Body of pancreas (tissue), 4 donors: ENCODE measurements around the gene EXD3.

Experiments used
- POLR2A ChIP-seq, 3 donors: fragments of 450-650 bp; IDR thresholded peaks; one replicate each; pipeline ENCODE4 v1.6.1; 2016; ENCODE audit warnings: antibody characterized with exemption in 3 of 3, mild to moderate bottlenecking in 2 of 3
- TF ChIP-seq, protein P1 (sequence below), 7 experiments: fragments of 450-650 bp in 4 of 7; fragments of 200-600 bp in 3 of 7; sonication (generic) in 3 of 7; IDR thresholded peaks; one replicate each; pipeline ENCODE4 v1.5.1; 2016 to 2019; ENCODE audit warnings: antibody characterized with exemption in 7 of 7

DNA sequence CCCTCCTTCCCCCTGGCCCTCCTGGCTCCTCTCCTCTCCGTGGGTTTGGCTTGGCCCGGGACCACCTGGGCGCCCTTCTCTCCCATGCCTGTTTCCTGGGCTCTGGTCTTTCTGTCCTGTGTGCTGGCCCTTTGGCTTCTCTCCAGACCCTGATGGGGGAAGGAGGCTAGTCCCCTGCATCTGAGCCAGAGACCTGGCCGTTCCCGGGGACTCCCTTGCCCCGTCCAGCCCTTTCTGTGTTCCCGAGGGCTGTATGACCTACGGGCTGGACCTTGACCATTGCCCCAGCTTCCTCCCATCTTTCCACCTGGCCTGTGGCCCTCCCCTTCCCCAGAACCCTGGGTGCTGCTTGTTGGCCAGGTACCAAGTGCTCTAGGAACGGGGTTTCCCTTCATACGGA lies 159.5 kb downstream of the EXD3 start:
- TF ChIP-seq, protein P1, sequence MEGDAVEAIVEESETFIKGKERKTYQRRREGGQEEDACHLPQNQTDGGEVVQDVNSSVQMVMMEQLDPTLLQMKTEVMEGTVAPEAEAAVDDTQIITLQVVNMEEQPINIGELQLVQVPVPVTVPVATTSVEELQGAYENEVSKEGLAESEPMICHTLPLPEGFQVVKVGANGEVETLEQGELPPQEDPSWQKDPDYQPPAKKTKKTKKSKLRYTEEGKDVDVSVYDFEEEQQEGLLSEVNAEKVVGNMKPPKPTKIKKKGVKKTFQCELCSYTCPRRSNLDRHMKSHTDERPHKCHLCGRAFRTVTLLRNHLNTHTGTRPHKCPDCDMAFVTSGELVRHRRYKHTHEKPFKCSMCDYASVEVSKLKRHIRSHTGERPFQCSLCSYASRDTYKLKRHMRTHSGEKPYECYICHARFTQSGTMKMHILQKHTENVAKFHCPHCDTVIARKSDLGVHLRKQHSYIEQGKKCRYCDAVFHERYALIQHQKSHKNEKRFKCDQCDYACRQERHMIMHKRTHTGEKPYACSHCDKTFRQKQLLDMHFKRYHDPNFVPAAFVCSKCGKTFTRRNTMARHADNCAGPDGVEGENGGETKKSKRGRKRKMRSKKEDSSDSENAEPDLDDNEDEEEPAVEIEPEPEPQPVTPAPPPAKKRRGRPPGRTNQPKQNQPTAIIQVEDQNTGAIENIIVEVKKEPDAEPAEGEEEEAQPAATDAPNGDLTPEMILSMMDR (IDR thresholded peaks at IDR 0.05) = no peak
- no peak for TF ChIP-seq POLR2A (IDR thresholded peaks at IDR 0.05)
